HUES48 (cell line): ENCODE measurements around the gene MYBPHL.

Experiments used
- H3K27ac ChIP-seq: one replicate; pipeline ENCODE4 v1.7.0; 2013; ENCODE audit warnings: low read depth, low read length, inconsistent platforms
- H3K27me3 ChIP-seq: 2 replicates; pipeline ENCODE4 v1.6.1; 2013; ENCODE audit warnings: mild to moderate bottlenecking, low read length; ENCODE audit not compliant: control insufficient read depth, insufficient read depth
- H3K36me3 ChIP-seq: 2 replicates; pipeline ENCODE4 v1.6.1; 2013; ENCODE audit warnings: low read length; ENCODE audit not compliant: control insufficient read depth, insufficient read depth
- H3K4me1 ChIP-seq: 2 replicates; pipeline ENCODE4 v1.6.1; 2013; ENCODE audit warnings: mild to moderate bottlenecking, low read length; ENCODE audit not compliant: control insufficient read depth, insufficient read depth
- H3K4me3 ChIP-seq: 2 replicates; pipeline ENCODE4 v1.5.1; 2013; ENCODE audit warnings: mild to moderate bottlenecking, low read depth, low read length
- H3K9ac ChIP-seq: 2 replicates; pipeline ENCODE4 v1.6.1; 2013; ENCODE audit warnings: mild to moderate bottlenecking, low read depth, low read length, moderate library complexity
- H3K9me3 ChIP-seq: 2 replicates; pipeline ENCODE4 v1.6.1; 2013; ENCODE audit warnings: low read length; ENCODE audit not compliant: control insufficient read depth, insufficient read depth

Gene MYBPHL

DNA sequence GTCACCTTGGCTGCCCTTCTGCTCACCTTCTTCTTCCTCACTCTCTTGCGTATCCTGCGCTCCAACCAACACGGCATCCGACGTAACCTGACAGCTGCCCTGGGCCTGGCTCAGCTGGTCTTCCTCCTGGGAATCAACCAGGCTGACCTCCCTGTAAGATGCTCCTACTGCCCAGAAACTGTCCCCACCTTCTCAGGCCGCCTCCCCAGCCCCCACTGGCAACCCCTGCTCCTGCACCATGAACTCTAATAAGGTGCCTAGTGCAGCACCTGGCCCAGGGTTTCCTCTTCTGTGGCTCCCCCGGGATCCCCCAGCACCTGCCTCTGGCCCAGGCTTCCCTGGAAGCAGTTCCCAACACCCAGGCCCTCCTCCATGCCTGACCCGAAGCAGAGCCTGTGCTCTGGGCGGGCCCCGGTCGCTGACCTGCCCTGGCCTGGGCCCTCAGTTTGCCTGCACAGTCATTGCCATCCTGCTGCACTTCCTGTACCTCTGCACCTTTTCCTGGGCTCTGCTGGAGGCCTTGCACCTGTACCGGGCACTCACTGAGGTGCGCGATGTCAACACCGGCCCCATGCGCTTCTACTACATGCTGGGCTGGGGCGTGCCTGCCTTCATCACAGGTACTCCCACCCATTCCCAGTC is 36.7 kb downstream of the MYBPHL start:
- H3K9ac ChIP-seq, result no peak overlapping the region
- no peak overlapping the region for H3K4me3 ChIP-seq
- peaks cover 15% of the 10 kb centered on the region for H3K4me1 ChIP-seq
- no peaks in the 10 kb centered on the region for H3K9me3 ChIP-seq
- H3K36me3 ChIP-seq, result peaks cover 62% of the 10 kb centered on the region
- no peak overlapping the region for H3K27ac ChIP-seq
- no peaks in the 10 kb centered on the region for H3K27me3 ChIP-seq

DNA sequence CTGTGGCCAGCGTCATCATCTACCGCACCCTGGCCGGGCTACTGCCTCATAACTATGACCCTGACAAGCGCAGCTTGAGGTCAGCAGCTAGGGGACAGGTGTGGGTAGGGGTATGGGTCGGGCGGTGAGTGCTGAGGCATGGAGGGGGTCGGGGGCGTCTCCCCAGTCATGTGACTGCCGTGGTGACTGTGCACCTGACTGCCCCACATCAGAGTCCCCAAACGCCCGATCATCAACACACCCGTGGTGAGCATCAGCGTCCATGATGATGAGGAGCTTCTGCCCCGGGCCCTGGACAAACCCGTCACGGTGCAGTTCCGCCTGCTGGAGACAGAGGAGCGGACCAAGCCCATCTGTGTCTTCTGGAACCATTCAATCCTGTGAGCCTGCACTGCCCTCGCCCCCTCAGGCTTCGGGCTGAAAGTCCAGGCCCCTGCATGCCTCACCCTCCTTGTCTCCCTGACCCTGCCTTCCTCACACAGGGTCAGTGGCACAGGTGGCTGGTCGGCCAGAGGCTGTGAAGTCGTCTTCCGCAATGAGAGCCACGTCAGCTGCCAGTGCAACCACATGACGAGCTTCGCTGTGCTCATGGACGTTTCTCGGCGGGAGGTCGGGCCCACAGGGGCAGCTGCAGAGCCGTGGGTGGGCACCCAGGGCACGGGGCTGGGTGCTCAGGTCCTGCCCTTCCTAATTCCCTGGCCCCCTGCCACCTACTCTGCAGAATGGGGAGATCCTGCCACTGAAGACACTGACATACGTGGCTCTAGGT is 37.4 kb downstream of the MYBPHL start:
- H3K27ac ChIP-seq, result no peak overlapping the region
- H3K4me1 ChIP-seq, result peaks cover 8% of the 10 kb centered on the region
- peaks cover 69% of the 10 kb centered on the region for H3K36me3 ChIP-seq
- H3K27me3 ChIP-seq, result no peaks in the 10 kb centered on the region
- H3K9ac ChIP-seq, result no peak overlapping the region
- no peak overlapping the region for H3K4me3 ChIP-seq
- no peaks in the 10 kb centered on the region for H3K9me3 ChIP-seq

DNA sequence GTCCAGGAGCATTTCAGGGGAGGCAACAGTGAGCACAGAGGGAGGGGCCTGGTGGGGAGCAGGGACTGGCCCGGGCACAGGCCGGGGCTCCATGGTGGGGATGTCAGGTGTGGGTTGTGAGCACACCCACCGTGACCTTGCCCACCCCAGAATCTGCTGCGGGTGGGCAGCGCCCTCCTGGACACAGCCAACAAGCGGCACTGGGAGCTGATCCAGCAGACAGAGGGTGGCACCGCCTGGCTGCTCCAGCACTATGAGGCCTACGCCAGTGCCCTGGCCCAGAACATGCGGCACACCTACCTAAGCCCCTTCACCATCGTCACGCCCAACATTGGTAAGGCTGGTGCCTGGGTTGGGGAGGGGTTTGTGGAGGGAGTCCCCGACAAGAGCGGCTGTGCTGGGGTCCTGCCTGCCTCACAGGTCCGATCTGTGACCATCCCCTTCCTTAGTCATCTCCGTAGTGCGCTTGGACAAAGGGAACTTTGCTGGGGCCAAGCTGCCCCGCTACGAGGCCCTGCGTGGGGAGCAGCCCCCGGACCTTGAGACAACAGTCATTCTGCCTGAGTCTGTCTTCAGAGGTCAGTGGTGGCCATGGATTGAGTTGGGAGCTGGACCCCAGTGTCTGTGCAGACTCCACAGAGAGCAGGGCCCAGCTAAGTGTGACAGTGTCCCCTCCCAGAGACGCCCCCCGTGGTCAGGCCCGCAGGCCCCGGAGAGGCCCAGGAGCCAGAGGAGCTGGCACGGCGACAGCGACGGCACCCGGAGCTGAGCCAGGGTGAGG is 38.2 kb downstream of the MYBPHL start:
- H3K4me3 ChIP-seq, result no peak overlapping the region
- H3K9me3 ChIP-seq, result no peaks in the 10 kb centered on the region
- no peaks in the 10 kb centered on the region for H3K27me3 ChIP-seq
- H3K4me1 ChIP-seq, result peaks cover under 1% of the 10 kb centered on the region; the same call in 1 of the 2 replicates
- H3K9ac ChIP-seq, result no peak overlapping the region
- H3K36me3 ChIP-seq, result peaks cover 70% of the 10 kb centered on the region
- H3K27ac ChIP-seq, result no peak overlapping the region

DNA sequence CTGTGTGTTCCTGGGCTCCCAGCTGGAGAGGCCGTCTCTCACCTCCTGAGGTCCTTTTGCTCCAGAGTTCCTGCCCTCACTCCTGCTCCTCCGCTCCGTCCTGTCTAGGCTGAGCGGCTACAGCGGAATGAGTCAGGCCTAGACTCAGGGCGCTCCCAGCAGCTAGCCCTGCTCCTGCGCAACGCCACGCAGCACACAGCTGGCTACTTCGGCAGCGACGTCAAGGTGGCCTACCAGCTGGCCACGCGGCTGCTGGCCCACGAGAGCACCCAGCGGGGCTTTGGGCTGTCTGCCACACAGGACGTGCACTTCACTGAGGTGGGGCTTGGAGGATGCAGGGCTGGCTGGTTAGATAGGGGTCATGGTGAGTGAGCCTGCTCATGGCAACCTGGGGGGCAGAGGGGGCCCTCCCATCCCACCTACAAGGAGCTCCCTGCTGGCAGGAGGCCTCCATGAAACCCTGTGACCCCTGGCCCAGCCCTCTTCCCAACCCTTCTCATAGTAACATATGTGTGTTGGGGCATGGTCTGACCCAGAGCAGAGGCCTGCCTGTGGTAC is 39.0 kb downstream of the MYBPHL start:
- H3K36me3 ChIP-seq, result peaks cover 70% of the 10 kb centered on the region
- H3K4me1 ChIP-seq, result no peaks in the 10 kb centered on the region
- H3K27me3 ChIP-seq, result no peaks in the 10 kb centered on the region
- H3K9me3 ChIP-seq, result no peaks in the 10 kb centered on the region
- no peak overlapping the region for H3K27ac ChIP-seq
- no peak overlapping the region for H3K4me3 ChIP-seq
- H3K9ac ChIP-seq, result no peak overlapping the region

DNA sequence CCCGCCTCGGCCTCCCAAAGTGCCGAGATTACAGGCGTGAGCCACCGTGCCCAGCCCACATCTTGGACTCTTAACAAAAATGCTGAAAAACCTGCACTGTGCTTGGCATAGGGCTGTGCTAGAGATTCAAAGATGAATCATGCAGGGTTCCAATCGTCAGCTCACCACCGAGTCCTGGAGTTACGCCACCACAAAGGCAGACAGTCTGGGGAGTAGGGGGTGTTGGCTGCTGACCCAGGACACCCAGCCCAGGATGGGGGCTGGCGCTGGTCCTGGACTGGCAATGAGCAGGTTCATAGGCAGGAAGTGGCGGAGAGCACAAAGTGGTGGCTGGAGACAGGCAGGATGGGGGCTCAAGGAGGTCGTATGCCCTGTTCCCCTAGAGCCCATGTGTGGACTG is 39.8 kb downstream of the MYBPHL start:
- no peaks in the 10 kb centered on the region for H3K4me1 ChIP-seq
- H3K27ac ChIP-seq, result no peak overlapping the region
- peaks cover 66% of the 10 kb centered on the region for H3K36me3 ChIP-seq
- no peak overlapping the region for H3K4me3 ChIP-seq
- no peaks in the 10 kb centered on the region for H3K27me3 ChIP-seq
- no peak overlapping the region for H3K9ac ChIP-seq
- no peaks in the 10 kb centered on the region for H3K9me3 ChIP-seq

DNA sequence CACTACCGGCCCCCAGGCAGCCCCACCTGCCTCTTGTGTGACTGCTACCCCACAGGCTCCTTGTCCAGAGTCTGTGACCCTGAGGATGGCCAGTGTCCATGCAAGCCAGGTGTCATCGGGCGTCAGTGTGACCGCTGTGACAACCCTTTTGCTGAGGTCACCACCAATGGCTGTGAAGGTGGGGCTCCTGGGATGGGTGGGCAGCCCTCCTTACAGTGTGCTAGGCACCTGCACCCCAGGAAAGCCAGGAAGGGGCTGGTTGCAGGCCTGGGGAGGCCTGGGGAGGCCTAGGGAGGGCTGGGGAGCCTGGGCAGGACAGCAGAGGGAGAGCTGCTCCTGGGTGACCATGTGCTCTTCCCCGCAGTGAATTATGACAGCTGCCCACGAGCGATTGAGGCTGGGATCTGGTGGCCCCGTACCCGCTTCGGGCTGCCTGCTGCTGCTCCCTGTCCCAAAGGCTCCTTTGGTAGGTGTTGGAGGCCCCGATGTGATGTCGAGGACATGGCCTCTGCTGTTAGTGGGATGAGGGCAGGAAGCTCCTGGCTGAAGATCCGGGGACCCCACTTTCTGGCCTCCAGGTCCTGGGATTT is 41.0 kb downstream of the MYBPHL start:
- Histone ChIP-seq H3K4me3 (no peak overlapping the region), H3K9me3 (no peaks in the 10 kb centered on the region), H3K9ac (no peak overlapping the region), H3K36me3 (peaks cover 65% of the 10 kb centered on the region), H3K4me1 (no peaks in the 10 kb centered on the region), H3K27me3 (no peaks in the 10 kb centered on the region), H3K27ac (no peak overlapping the region)

DNA sequence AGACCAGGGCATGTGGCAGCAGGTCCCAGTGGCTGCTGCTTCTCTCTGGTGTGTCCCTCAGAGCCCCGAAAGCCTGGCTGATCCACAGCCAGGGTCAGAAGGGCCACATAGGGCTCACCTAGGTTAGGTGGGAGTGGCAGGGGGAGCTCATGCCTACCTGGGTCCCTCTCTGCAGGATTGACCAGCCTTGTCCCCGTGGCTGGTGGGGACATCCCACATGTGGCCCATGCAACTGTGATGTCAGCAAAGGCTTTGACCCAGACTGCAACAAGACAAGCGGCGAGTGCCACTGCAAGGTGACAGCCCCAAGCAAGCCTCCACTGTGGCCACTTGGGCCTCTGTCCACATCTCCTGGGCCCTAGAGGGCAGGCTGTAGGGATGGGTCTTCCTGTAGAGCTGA is 41.8 kb downstream of the MYBPHL start:
- H3K36me3 ChIP-seq, result peaks cover 63% of the 10 kb centered on the region
- no peak overlapping the region for H3K4me3 ChIP-seq
- no peaks in the 10 kb centered on the region for H3K27me3 ChIP-seq
- H3K9ac ChIP-seq, result no peak overlapping the region
- H3K27ac ChIP-seq, result no peak overlapping the region
- peaks cover 5% of the 10 kb centered on the region; the same call in 1 of the 2 replicates for H3K4me1 ChIP-seq
- no peaks in the 10 kb centered on the region for H3K9me3 ChIP-seq

DNA sequence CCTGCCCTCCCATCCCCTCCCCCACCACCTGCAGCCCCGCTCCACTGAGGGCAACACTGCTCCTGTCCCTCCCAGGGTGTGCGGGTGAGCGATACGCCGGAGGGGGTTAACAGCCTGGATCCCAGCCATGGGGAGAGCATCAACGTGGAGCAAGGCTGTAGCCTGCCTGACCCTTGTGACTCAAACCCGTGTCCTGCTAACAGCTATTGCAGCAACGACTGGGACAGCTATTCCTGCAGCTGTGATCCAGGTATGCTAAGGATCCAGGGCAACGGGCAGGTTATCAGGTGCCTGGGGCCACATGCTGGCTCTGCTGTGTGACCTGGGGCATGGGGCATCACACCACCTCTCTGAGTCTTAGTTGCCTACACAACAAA is 42.4 kb downstream of the MYBPHL start:
- Histone ChIP-seq H3K27me3 (no peaks in the 10 kb centered on the region), H3K9me3 (no peaks in the 10 kb centered on the region), H3K4me1 (peaks cover 7% of the 10 kb centered on the region), H3K36me3 (peaks cover 58% of the 10 kb centered on the region), H3K9ac (no peak overlapping the region), H3K4me3 (no peak overlapping the region), H3K27ac (no peak overlapping the region)

DNA sequence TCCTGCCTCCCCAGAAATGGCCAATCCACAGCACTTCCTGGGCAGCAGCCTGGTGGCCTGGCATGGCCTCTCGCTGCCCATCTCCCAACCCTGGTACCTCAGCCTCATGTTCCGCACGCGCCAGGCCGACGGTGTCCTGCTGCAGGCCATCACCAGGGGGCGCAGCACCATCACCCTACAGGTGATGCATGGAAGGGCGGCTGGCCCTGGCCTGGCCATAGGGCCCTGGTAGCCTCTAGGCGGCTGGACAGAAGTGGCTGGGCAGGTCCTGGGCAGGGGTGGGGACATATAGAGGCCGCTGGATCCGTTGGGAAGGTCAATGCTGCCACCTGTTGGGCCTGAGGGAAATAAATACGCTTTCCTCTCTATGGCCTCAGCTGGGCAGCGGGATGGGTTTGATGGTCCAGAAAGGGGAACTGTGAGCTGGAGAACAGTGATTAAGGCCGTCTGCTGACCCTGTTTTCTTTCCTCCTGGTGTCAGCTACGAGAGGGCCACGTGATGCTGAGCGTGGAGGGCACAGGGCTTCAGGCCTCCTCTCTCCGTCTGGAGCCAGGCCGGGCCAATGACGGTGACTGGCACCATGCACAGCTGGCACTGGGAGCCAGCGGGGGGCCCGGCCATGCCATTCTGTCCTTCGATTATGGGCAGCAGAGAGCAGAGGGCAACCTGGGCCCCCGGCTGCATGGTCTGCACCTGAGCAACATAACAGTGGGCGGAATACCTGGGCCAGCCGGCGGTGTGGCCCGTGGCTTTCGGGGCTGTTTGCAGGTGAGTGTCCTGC is 43.0 kb downstream of the MYBPHL start:
- Histone ChIP-seq H3K4me3 (no peak overlapping the region), H3K9me3 (no peaks in the 10 kb centered on the region), H3K27ac (no peak overlapping the region), H3K4me1 (peaks cover 7% of the 10 kb centered on the region), H3K36me3 (peaks cover 57% of the 10 kb centered on the region), H3K27me3 (no peaks in the 10 kb centered on the region), H3K9ac (no peak overlapping the region)

DNA sequence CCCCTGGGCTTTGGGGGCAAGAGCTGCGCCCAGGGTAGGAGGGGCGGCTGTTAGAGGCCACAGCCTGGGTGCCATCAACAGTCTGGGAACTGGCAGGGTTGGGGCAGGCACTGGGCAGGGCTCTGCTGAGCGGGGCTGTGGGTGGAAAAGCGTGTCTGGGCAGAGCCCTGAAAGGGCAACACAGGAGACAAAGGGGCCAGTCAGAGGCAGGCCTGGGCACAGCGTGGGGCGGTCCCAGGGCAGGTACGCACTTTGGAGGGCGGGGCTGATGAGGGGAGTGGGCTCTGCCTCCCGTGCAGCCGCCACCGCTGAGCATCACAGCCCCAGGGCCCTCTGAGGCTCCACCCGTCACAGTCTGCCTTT is 43.6 kb downstream of the MYBPHL start:
- Histone ChIP-seq H3K4me1 (peaks cover 7% of the 10 kb centered on the region), H3K9me3 (no peaks in the 10 kb centered on the region), H3K36me3 (peaks cover 52% of the 10 kb centered on the region), H3K4me3 (no peak overlapping the region), H3K27ac (no peak overlapping the region), H3K9ac (no peak overlapping the region; the same call in 1 of the 2 replicates), H3K27me3 (no peaks in the 10 kb centered on the region)
